ENCODE results near the gene KRT5.

DNA sequence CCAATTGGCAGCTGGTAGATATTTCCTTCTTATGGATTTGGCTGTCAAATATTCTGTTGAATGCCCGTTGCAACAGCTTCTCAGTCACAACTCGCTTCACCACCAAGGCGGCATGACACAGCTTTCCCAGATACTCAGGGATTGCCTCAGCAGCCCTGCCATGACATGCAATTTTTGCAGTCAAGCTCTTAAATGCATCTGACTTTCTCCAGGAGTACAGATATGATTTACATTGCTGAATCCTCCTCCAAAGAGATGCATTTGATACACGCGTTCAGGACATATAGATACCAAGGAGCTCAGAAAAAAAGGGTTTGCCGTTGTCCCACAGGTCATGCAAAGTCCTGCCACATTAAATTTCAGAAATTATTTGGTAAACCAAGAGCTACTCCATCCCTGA lies 6.5 kb downstream of the KRT5 start:
- TF ChIP-seq SIN3A (IDR thresholded peaks at IDR 0.05; ENCODE audit: low read depth, low read length): no peak
- TF ChIP-seq CBFB (IDR thresholded peaks at IDR 0.05; ENCODE audit: low read depth): no peak
- TF ChIP-seq CHD2 (IDR thresholded peaks at IDR 0.05; ENCODE audit: borderline replicate concordance, low read depth, low read length): no peak
- TF ChIP-seq, protein P1, sequence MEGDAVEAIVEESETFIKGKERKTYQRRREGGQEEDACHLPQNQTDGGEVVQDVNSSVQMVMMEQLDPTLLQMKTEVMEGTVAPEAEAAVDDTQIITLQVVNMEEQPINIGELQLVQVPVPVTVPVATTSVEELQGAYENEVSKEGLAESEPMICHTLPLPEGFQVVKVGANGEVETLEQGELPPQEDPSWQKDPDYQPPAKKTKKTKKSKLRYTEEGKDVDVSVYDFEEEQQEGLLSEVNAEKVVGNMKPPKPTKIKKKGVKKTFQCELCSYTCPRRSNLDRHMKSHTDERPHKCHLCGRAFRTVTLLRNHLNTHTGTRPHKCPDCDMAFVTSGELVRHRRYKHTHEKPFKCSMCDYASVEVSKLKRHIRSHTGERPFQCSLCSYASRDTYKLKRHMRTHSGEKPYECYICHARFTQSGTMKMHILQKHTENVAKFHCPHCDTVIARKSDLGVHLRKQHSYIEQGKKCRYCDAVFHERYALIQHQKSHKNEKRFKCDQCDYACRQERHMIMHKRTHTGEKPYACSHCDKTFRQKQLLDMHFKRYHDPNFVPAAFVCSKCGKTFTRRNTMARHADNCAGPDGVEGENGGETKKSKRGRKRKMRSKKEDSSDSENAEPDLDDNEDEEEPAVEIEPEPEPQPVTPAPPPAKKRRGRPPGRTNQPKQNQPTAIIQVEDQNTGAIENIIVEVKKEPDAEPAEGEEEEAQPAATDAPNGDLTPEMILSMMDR (IDR thresholded peaks at IDR 0.05 in 2 of 3, conservative IDR thresholded peaks at IDR 0.05 in 1 of 3; ENCODE audit: control insufficient read depth in 2 of 3, extremely low read depth in 1 of 3, insufficient read depth in 1 of 3, low read depth in 3 of 3, low read length in 3 of 3): no peak

All from GM12878 (cell line).